H1 (cell line): ENCODE results near the gene CHDH. TPM values are rescaled to one million over a fixed set of nuclear protein-coding genes. Genes with fewer than 3 reads are reported as not detected.

Source experiments
- CTCF ChIA-PET: fragments of 300-600 bp; sonication (Branson Sonifier 250); formaldehyde crosslinking; loops from one replicate; lab custom pipeline; 2021; ENCODE audit not compliant: partially characterized antibody; lab: Charles Lee
- POLR2A ChIA-PET: fragments of 300-600 bp; sonication (Branson Sonifier 250); formaldehyde crosslinking; loops from one replicate; lab custom pipeline; 2021; ENCODE audit warnings: inconsistent platforms; ENCODE audit not compliant: partially characterized antibody; lab: Charles Lee
- DNase-seq, 2 experiments: peaks; one replicate each; pipeline versions ENCODE4 v3.0.0 to v3.0.0-alpha.2; 2010 to 2022; ENCODE audit warnings: low spot score in 2 of 2, low read depth in 1 of 2, mixed read lengths in 1 of 2
- FAIRE-seq: peaks from 2 replicates; lab custom pipeline; 2011; peaks lifted over from hg19 to GRCh38; lab: Jason Lieb, UNC
- H2AFZ ChIP-seq: 2 replicates; pipeline ENCODE4 v1.8.1; 2012; ENCODE audit warnings: low read length, inconsistent platforms
- H2AK5ac ChIP-seq: 2 replicates; pipeline ENCODE4 v1.6.1; 2013; ENCODE audit warnings: low read depth, low read length
- H2BK120ac ChIP-seq: replicated peaks from 2 replicates; pipeline ENCODE3; 2013; ENCODE audit warnings: low read depth, low read length, inconsistent platforms
- H2BK12ac ChIP-seq: 2 replicates; pipeline ENCODE4 v1.6.1; 2013; ENCODE audit warnings: low read depth, low read length
- H2BK15ac ChIP-seq: 2 replicates; pipeline ENCODE4 v1.6.1; 2013; ENCODE audit warnings: low read length
- H2BK20ac ChIP-seq: 2 replicates; pipeline ENCODE4 v1.6.1; 2013; ENCODE audit warnings: low read length
- H2BK5ac ChIP-seq: 2 replicates; pipeline ENCODE4 v1.6.1; 2013; ENCODE audit warnings: low read depth, low read length
- H3K14ac ChIP-seq: 2 replicates; pipeline ENCODE4 v1.6.1; 2013; ENCODE audit warnings: inconsistent platforms; ENCODE audit not compliant: insufficient read length
- H3K18ac ChIP-seq: 2 replicates; pipeline ENCODE4 v1.6.1; 2013; ENCODE audit warnings: low read length; ENCODE audit errors: extremely low read depth
- H3K23ac ChIP-seq: 2 replicates; pipeline ENCODE4 v1.6.1; 2013; ENCODE audit warnings: inconsistent platforms; ENCODE audit not compliant: insufficient read length
- H3K23me2 ChIP-seq: 2 replicates; pipeline ENCODE4 v1.6.1; 2013; ENCODE audit warnings: low read depth, low read length
- H3K27ac ChIP-seq: 2 replicates; pipeline ENCODE4 v1.6.1; 2011; ENCODE audit warnings: low read depth, low read length, inconsistent platforms
- H3K27me3 ChIP-seq, 4 experiments: replicated peaks in 1 of 4; 1 replicate in 1 of 4; 2 replicates in 3 of 4; pipeline versions ENCODE4 v1.6.1 to v1.8.1; 2011 to 2013; ENCODE audit warnings: low read length in 3 of 4, mild to moderate bottlenecking in 3 of 4, inconsistent platforms in 2 of 4, mixed read lengths in 2 of 4, moderate library complexity in 1 of 4; ENCODE audit not compliant: control insufficient read depth in 3 of 4, insufficient read depth in 3 of 4; ENCODE audit errors: extremely low read depth in 1 of 4
- H3K36me3 ChIP-seq, 4 experiments: 2 replicates each; pipeline versions ENCODE4 v1.6.1 to v1.8.1; 2011 to 2013; ENCODE audit warnings: mild to moderate bottlenecking in 4 of 4, low read length in 3 of 4, moderate library complexity in 2 of 4, control low read depth in 1 of 4, inconsistent platforms in 1 of 4; ENCODE audit not compliant: insufficient read depth in 4 of 4, control insufficient read depth in 2 of 4
- H3K4ac ChIP-seq: replicated peaks from 2 replicates; pipeline ENCODE3; 2013; ENCODE audit warnings: low read length, low read depth, mixed read lengths, inconsistent platforms; ENCODE audit not compliant: insufficient read length
- H3K4me1 ChIP-seq, 4 experiments: replicated peaks in 1 of 4; 1 replicate in 1 of 4; 2 replicates in 3 of 4; pipeline versions ENCODE4 v1.6.1 to v1.8.1; 2011 to 2013; ENCODE audit warnings: low read length in 3 of 4, inconsistent platforms in 2 of 4, mixed read lengths in 1 of 4; ENCODE audit not compliant: insufficient read depth in 4 of 4, control insufficient read depth in 3 of 4
- H3K4me2 ChIP-seq, 2 experiments: 2 replicates each; pipeline versions ENCODE4 v1.6.1 to v1.8.1; 2011 to 2013; ENCODE audit warnings: low read depth in 2 of 2, low read length in 2 of 2, control low read depth in 1 of 2, inconsistent platforms in 1 of 2, mild to moderate bottlenecking in 1 of 2; ENCODE audit not compliant: insufficient read depth in 1 of 2
- H3K4me3 ChIP-seq, 4 experiments: fragments of 200-600, 300-600 bp in 1 of 4; sonication (generic), shearing (Covaris generic), sonication (Bioruptor Twin) in 1 of 4; 2 replicates each; pipeline versions ENCODE4 v1.5.1 to v1.8.1; 2011 to 2016; ENCODE audit warnings: low read length in 4 of 4, low read depth in 3 of 4, control low read depth in 2 of 4, inconsistent platforms in 2 of 4, mild to moderate bottlenecking in 2 of 4, mixed read lengths in 1 of 4, moderate library complexity in 1 of 4; ENCODE audit not compliant: insufficient read depth in 2 of 4; ENCODE audit errors: extremely low read depth in 1 of 4
- H3K56ac ChIP-seq: replicated peaks from 2 replicates; pipeline ENCODE3; 2013; ENCODE audit warnings: low read depth, mild to moderate bottlenecking, mixed read lengths, low read length, inconsistent platforms; ENCODE audit not compliant: insufficient read length
- H3K79me1 ChIP-seq: 2 replicates; pipeline ENCODE4 v1.6.1; 2013; ENCODE audit warnings: low read depth, low read length, control low read depth
- H3K79me2 ChIP-seq, 2 experiments: 2 replicates each; pipeline versions ENCODE4 v1.6.1 to v1.8.1; 2012 to 2013; ENCODE audit warnings: low read length in 2 of 2, mild to moderate bottlenecking in 2 of 2, inconsistent platforms in 1 of 2; ENCODE audit not compliant: insufficient read depth in 2 of 2, control insufficient read depth in 1 of 2
- H3K9ac ChIP-seq, 4 experiments: replicated peaks in 1 of 4; 1 replicate in 1 of 4; 2 replicates in 3 of 4; pipeline versions ENCODE4 v1.6.1 to v1.8.1; 2011 to 2013; ENCODE audit warnings: low read depth in 3 of 4, low read length in 3 of 4, control low read depth in 2 of 4, mild to moderate bottlenecking in 2 of 4, moderate library complexity in 2 of 4, inconsistent platforms in 1 of 4; ENCODE audit errors: extremely low read depth in 1 of 4
- H3K9me3 ChIP-seq, 2 experiments: 2 replicates each; pipeline versions ENCODE4 v1.6.1 to v1.8.1; 2012 to 2013; ENCODE audit warnings: mild to moderate bottlenecking in 2 of 2, moderate library complexity in 2 of 2, control low read depth in 1 of 2, inconsistent platforms in 1 of 2, low read depth in 1 of 2, low read length in 1 of 2, mixed read lengths in 1 of 2; ENCODE audit not compliant: insufficient read depth in 2 of 2
- H4K20me1 ChIP-seq, 2 experiments: replicated peaks in 1 of 2; 2 replicates each; pipeline versions ENCODE3 to v1.8.1; 2011 to 2013; ENCODE audit warnings: inconsistent platforms in 2 of 2, low read length in 2 of 2, mild to moderate bottlenecking in 1 of 2; ENCODE audit not compliant: insufficient read depth in 2 of 2, control insufficient read depth in 1 of 2
- H4K5ac ChIP-seq: 2 replicates; pipeline ENCODE4 v1.6.1; 2013; ENCODE audit warnings: low read length, low read depth, mixed read lengths, inconsistent platforms; ENCODE audit not compliant: insufficient read length
- H4K8ac ChIP-seq: 2 replicates; pipeline ENCODE4 v1.8.0; 2013; ENCODE audit warnings: mild to moderate bottlenecking, moderate library complexity, low read length, inconsistent platforms; ENCODE audit not compliant: insufficient read depth; ENCODE audit errors: extremely low read depth
- H4K91ac ChIP-seq: replicated peaks from 2 replicates; pipeline ENCODE3; 2013; ENCODE audit warnings: low read length, mixed read lengths, inconsistent platforms; ENCODE audit not compliant: insufficient read length
- ASH2L ChIP-seq: fragments of 200-600, 300-600 bp; sonication (generic); IDR thresholded peaks from one replicate; pipeline ENCODE4 v1.7.1; 2017; ENCODE audit warnings: low read length
- CTBP2 ChIP-seq: IDR thresholded peaks from 2 replicates; pipeline ENCODE4 v1.7.0; 2011; ENCODE audit warnings: borderline replicate concordance, mild to moderate bottlenecking, moderate library complexity, mixed read lengths, low read length; ENCODE audit not compliant: insufficient read depth, insufficient read length
- CTCF ChIP-seq, 3 experiments: IDR thresholded peaks; 1 replicate in 2 of 3; 2 replicates in 1 of 3; pipeline versions ENCODE4 v1.5.1 to v1.6.1; 2011; ENCODE audit warnings: low read length in 3 of 3, mild to moderate bottlenecking in 3 of 3, inconsistent platforms in 2 of 3, low read depth in 1 of 3, moderate library complexity in 1 of 3; ENCODE audit not compliant: insufficient read depth in 1 of 3; ENCODE audit errors: control extremely low read depth in 1 of 3
- FOSL1 ChIP-seq: IDR thresholded peaks from 2 replicates; pipeline ENCODE4 v1.6.1; 2011; ENCODE audit warnings: mild to moderate bottlenecking, low read depth, low read length, moderate library complexity; ENCODE audit not compliant: insufficient read depth
- NANOG ChIP-seq: IDR thresholded peaks from 2 replicates; pipeline ENCODE4 v1.6.1; 2011; ENCODE audit warnings: low read length, low read depth, mild to moderate bottlenecking, inconsistent platforms; ENCODE audit not compliant: insufficient read depth, poor library complexity, severe bottlenecking
- RAD21 ChIP-seq, 2 experiments: IDR thresholded peaks in 1 of 2; conservative IDR thresholded peaks in 1 of 2; 2 replicates each; pipeline ENCODE4 v1.6.1; 2011; ENCODE audit warnings: low read depth in 2 of 2, low read length in 2 of 2, improper control_type of control experiment in 1 of 2, inconsistent platforms in 1 of 2, mild to moderate bottlenecking in 1 of 2, moderate library complexity in 1 of 2
- SP4 ChIP-seq: IDR thresholded peaks from 2 replicates; pipeline ENCODE4 v1.6.1; 2012; ENCODE audit warnings: low read length, inconsistent platforms
- SUZ12 ChIP-seq: fragments of 200-600 bp; sonication (generic); IDR thresholded peaks from 2 replicates; pipeline ENCODE4 v1.6.1; 2012; ENCODE audit warnings: mild to moderate bottlenecking, inconsistent platforms, low read length, moderate library complexity, mixed read lengths
- TAF7 ChIP-seq: optimal IDR thresholded peaks from 2 replicates; pipeline ENCODE3; 2011; ENCODE audit warnings: low read depth, mild to moderate bottlenecking, inconsistent platforms, low read length, moderate library complexity, borderline replicate concordance
- WGBS, 2 experiments: shearing (Covaris generic) in 1 of 2; methylation state at CpG; one replicate each; pipeline versions ENCODE4 v1.1.6 to v1.1.7; 2013 to 2015; ENCODE audit warnings: low lambda C conversion rate in 2 of 2, mixed read lengths in 2 of 2, inconsistent platforms in 1 of 2, low coverage in 1 of 2, missing lambda C conversion rate in 1 of 2; ENCODE audit not compliant: insufficient replicate concordance in 2 of 2, insufficient coverage in 1 of 2, insufficient read length in 1 of 2; ENCODE audit errors: extremely low coverage in 1 of 2, missing lambda C conversion rate in 1 of 2; 5-methylcytosine and 5-hydroxymethylcytosine counted together
- polyA plus RNA-seq, 7 experiments: library from polyadenylated mRNA; depleted of rRNA in 3 of 7; stranded (reverse) in 5 of 7; unstranded in 2 of 7; fragments of >200 nt in 5 of 7; fragments of 200-250 nt in 2 of 7; gene quantifications; 1 replicate in 5 of 7; 2 replicates in 1 of 7; 4 replicates in 1 of 7; pipeline versions ENCODE4 v1.2.1 to v1.2.3, GENCODE V29; 2011 to 2013; ENCODE audit warnings: missing spikeins in 2 of 7, mixed read lengths in 2 of 7
- total RNA-seq: library from RNA; stranded (reverse); fragmentation: NEBNext Ultra II Directional; extraction: Animal tissue kit (Norgen Biotek cat#: 25700); gene quantifications from 2 replicates; pipeline ENCODE4 v1.2.1, GENCODE V29; 2021

The CHDH gene
- total and polyA plus RNA-seq, 2 of the 8 experiments (the other 6 are each of a cell fraction or from before 2014, with no cell fraction given), result 4.9 to 10.3 TPM

- peaks cover 0 to 7% (median 0%) of the 10 kb centered on the region in 4 experiments; a peak in 3 of 7 replicates for H3K4me1 ChIP-seq
- H3K23ac ChIP-seq, result no peak overlapping the region
- H2BK15ac ChIP-seq, result no peak overlapping the region
- no peak overlapping the region for H4K5ac ChIP-seq
- no peak overlapping the region for H3K4me3 ChIP-seq
- no peaks in the 10 kb centered on the region for H3K9me3 ChIP-seq
- H3K27me3 ChIP-seq, result no peaks in the 10 kb centered on the region; a peak in 1 of 7 replicates
- no peak overlapping the region for H3K4ac ChIP-seq
- no peaks in the 10 kb centered on the region for H3K79me2 ChIP-seq
- H3K79me1 ChIP-seq, result no peaks in the 10 kb centered on the region
- H4K91ac ChIP-seq, result no peak overlapping the region
- no peak overlapping the region for H3K9ac ChIP-seq
- ChIA-PET POLR2A (interaction anchor here (0.6 kb wide), 1 partner anchor 326 kb away, joined by 3 read pairs; no protein-coding TSS in a partner anchor), CTCF (interaction anchor here (0.8 to 1.5 kb wide), 6 partner anchors 10 to 62 kb away, joined by 3 to 4 read pairs (median 3); no protein-coding TSS in a partner anchor)
- H3K36me3 ChIP-seq, result no peaks in the 10 kb centered on the region
- FAIRE-seq (no peak), DNase-seq (no peak)
- H3K27ac ChIP-seq, result no peak overlapping the region
- no peaks in the 10 kb centered on the region for H4K20me1 ChIP-seq
- H2BK20ac ChIP-seq, result no peak overlapping the region
- no peak overlapping the region for H4K8ac ChIP-seq
- no peak overlapping the region; the same call in 1 of the 2 replicates for H2AK5ac ChIP-seq
- no peak overlapping the region for H2BK12ac ChIP-seq
- no peak overlapping the region for H3K56ac ChIP-seq
- no peak overlapping the region for H2BK120ac ChIP-seq
- H3K4me2 ChIP-seq, result no peak overlapping the region
- H3K14ac ChIP-seq, result no peak overlapping the region
- H3K18ac ChIP-seq, result no peak overlapping the region
- 88% methylated on average over 18 of the region's 18 CpGs; no CpG with 5 or more reads in 1 of the 2 experiments for WGBS, 2 experiments
- H3K23me2 ChIP-seq, result peaks cover 6% of the 10 kb centered on the region; the same call in 1 of the 2 replicates
- no peak overlapping the region for H2AFZ ChIP-seq
- no peak overlapping the region for H2BK5ac ChIP-seq
- TF ChIP-seq TAF7, result no peak
- TF ChIP-seq FOSL1, result no peak
- TF ChIP-seq CTCF (IDR thresholded peaks at IDR 0.05; ENCODE audit: control extremely low read depth in 1 of 3, insufficient read depth in 1 of 3, low read depth in 1 of 3, low read length in 3 of 3), result no peak
- TF ChIP-seq SP4, result no peak
- TF ChIP-seq CTBP2, result no peak
- TF ChIP-seq SUZ12, result no peak
- TF ChIP-seq RAD21 (IDR thresholded peaks at IDR 0.05 in 1 of 2, conservative IDR thresholded peaks at IDR 0.05 in 1 of 2; ENCODE audit: low read depth in 2 of 2, low read length in 2 of 2), result no peak
- no peak for TF ChIP-seq ASH2L
- no peak for TF ChIP-seq NANOG
These were observed 42.9 kb downstream of the CHDH start for GRCh38 chr3:53803124-53803815.
